DND-41 (cell line): ENCODE results near the gene EIF4G3.

ENCODE experiments used
- ATAC-seq: fragments of 200-7000 bp; cut with Tn5 transposase; 3 replicates; pipeline ENCODE4 v1.9.1; 2021; ENCODE audit warnings: low read depth; ENCODE audit not compliant: insufficient read depth
- DNase-seq: peaks from one replicate; pipeline ENCODE4 v3.0.0-alpha.2; 2020
- H2AFZ ChIP-seq: 2 replicates; pipeline ENCODE4 v1.6.0; 2012; ENCODE audit warnings: low read depth, low read length
- H3K27ac ChIP-seq: 2 replicates; pipeline ENCODE4 v1.5.1; 2012; ENCODE audit warnings: low read length, inconsistent platforms
- H3K27me3 ChIP-seq: fragments of 200-600 bp; sonication (generic); 2 replicates; pipeline ENCODE4 v1.6.0; 2012; ENCODE audit warnings: low read length, mild to moderate bottlenecking, inconsistent platforms; ENCODE audit not compliant: insufficient read depth, poor library complexity
- H3K36me3 ChIP-seq: 2 replicates; pipeline ENCODE4 v1.5.1; 2012; ENCODE audit warnings: low read length, inconsistent platforms; ENCODE audit not compliant: insufficient read depth
- H3K4me1 ChIP-seq: 2 replicates; pipeline ENCODE4 v1.5.1; 2012; ENCODE audit warnings: mild to moderate bottlenecking, low read length; ENCODE audit not compliant: insufficient read depth
- H3K4me2 ChIP-seq: 2 replicates; pipeline ENCODE4 v1.6.0; 2012; ENCODE audit warnings: mild to moderate bottlenecking, moderate library complexity, low read length, inconsistent platforms; ENCODE audit not compliant: insufficient read depth
- H3K4me3 ChIP-seq, 2 experiments: fragments of 200-600 bp in 1 of 2; shearing (Covaris generic) in 1 of 2; 2 replicates each; pipeline ENCODE4 v1.5.1; 2012 to 2016; ENCODE audit warnings: inconsistent platforms in 2 of 2, low read length in 2 of 2, mild to moderate bottlenecking in 2 of 2, low read depth in 1 of 2, moderate library complexity in 1 of 2
- H3K79me2 ChIP-seq: 2 replicates; pipeline ENCODE4 v1.6.0; 2012; ENCODE audit warnings: low read length, inconsistent platforms; ENCODE audit not compliant: insufficient read depth
- H3K9ac ChIP-seq: 2 replicates; pipeline ENCODE4 v1.6.0; 2012; ENCODE audit warnings: low read depth, mild to moderate bottlenecking, inconsistent platforms, low read length, moderate library complexity
- H3K9me3 ChIP-seq: 2 replicates; pipeline ENCODE4 v1.5.1; 2012; ENCODE audit warnings: low read length, moderate library complexity, mild to moderate bottlenecking, inconsistent platforms; ENCODE audit not compliant: insufficient read depth, severe bottlenecking
- H4K20me1 ChIP-seq: 2 replicates; pipeline ENCODE4 v1.6.0; 2012; ENCODE audit warnings: low read length; ENCODE audit not compliant: insufficient read depth
- CTCF ChIP-seq: IDR thresholded peaks from 2 replicates; pipeline ENCODE4 v1.5.1; 2012; ENCODE audit warnings: borderline replicate concordance, low read length, moderate library complexity, mild to moderate bottlenecking; ENCODE audit not compliant: poor library complexity, severe bottlenecking; ENCODE audit errors: extremely low read depth
- EZH2 ChIP-seq: IDR thresholded peaks from 3 replicates; pipeline ENCODE4 v1.6.1; 2012; ENCODE audit warnings: borderline replicate concordance, low read depth, mild to moderate bottlenecking, moderate library complexity, low read length, inconsistent platforms; ENCODE audit not compliant: severe bottlenecking

The EIF4G3 gene

GRCh38 chr1:20770314-20771087 is 406.2 kb downstream of the EIF4G3 start:
- TF ChIP-seq CTCF, result no peak
- TF ChIP-seq EZH2, result no peak
- peaks cover 50% of the 10 kb centered on the region for H3K79me2 ChIP-seq

GRCh38 chr1:20767271-20767670 is 409.4 kb downstream of the EIF4G3 start:
- Histone ChIP-seq H3K27me3 (no peaks in the 10 kb centered on the region), H3K27ac (no peak overlapping the region), H3K9ac (no peak overlapping the region), H3K9me3 (no peaks in the 10 kb centered on the region), H3K4me2 (no peak overlapping the region), H3K79me2 (peaks cover 22% of the 10 kb centered on the region), H2AFZ (no peak overlapping the region), H3K4me3 (no peak overlapping the region), H3K36me3 (peaks cover 100% of the 10 kb centered on the region), H3K4me1 (no peaks in the 10 kb centered on the region), H4K20me1 (peaks cover 12% of the 10 kb centered on the region; the same call in 1 of the 2 replicates)
- DNase-seq (no peak), ATAC-seq (no peak)
- TF ChIP-seq EZH2 (no peak), CTCF (no peak)

More at GRCh38 chr1:20770314-20771087, 406.2 kb downstream of the EIF4G3 start:
- Histone ChIP-seq H3K4me2 (no peak overlapping the region), H2AFZ (no peak overlapping the region), H3K27ac (no peak overlapping the region), H3K9ac (no peak overlapping the region), H3K27me3 (no peaks in the 10 kb centered on the region), H3K4me3 (no peak overlapping the region), H4K20me1 (peaks cover 25% of the 10 kb centered on the region; the same call in 1 of the 2 replicates), H3K36me3 (peaks cover 100% of the 10 kb centered on the region), H3K9me3 (no peaks in the 10 kb centered on the region), H3K4me1 (no peaks in the 10 kb centered on the region)
- ATAC-seq, result no peak
- DNase-seq, result no peak

GRCh38 chr1:20763417-20763816 is 413.3 kb downstream of the EIF4G3 start:
- no peak for TF ChIP-seq EZH2
- TF ChIP-seq CTCF, result no peak
- ATAC-seq (no peak), DNase-seq (no peak)
- Histone ChIP-seq H3K79me2 (peaks cover 21% of the 10 kb centered on the region; the same call in 1 of the 2 replicates), H3K9ac (no peak overlapping the region), H2AFZ (no peak overlapping the region), H3K4me1 (no peaks in the 10 kb centered on the region), H3K9me3 (no peaks in the 10 kb centered on the region), H3K4me2 (no peak overlapping the region), H4K20me1 (peaks cover 3% of the 10 kb centered on the region; the same call in 1 of the 2 replicates), H3K27me3 (no peaks in the 10 kb centered on the region), H3K27ac (no peak overlapping the region), H3K36me3 (peaks cover 100% of the 10 kb centered on the region), H3K4me3 (no peak overlapping the region)
